CD14-positive monocyte (primary cell): ENCODE data around the gene SIM1. TPM values are rescaled to one million over a fixed set of nuclear protein-coding genes. Genes with fewer than 3 reads are reported as not detected.

Experiments used
- DNase-seq, 3 donors: peaks; one replicate each; pipeline ENCODE4 v3.0.0-alpha.2; 2011 to 2022
- H2AFZ ChIP-seq: 2 replicates; pipeline ENCODE4 v1.6.0; 2012; ENCODE audit warnings: mild to moderate bottlenecking, low read depth, low read length, inconsistent platforms; ENCODE audit not compliant: insufficient read depth, poor library complexity, severe bottlenecking
- H3K27ac ChIP-seq, 2 donors: 1 replicate in 1 of 2; 2 replicates in 1 of 2; pipeline ENCODE4 v1.5.1; 2012 to 2013; ENCODE audit warnings: low read length in 2 of 2, control low read depth in 1 of 2, inconsistent platforms in 1 of 2, low read depth in 1 of 2, mild to moderate bottlenecking in 1 of 2
- H3K27me3 ChIP-seq, 2 donors: one replicate each; pipeline versions ENCODE4 v1.6.0 to v1.6.1; 2011 to 2013; ENCODE audit warnings: low read length in 2 of 2; ENCODE audit not compliant: control insufficient read depth in 2 of 2, insufficient read depth in 2 of 2
- H3K36me3 ChIP-seq, 2 donors: replicated peaks in 1 of 2; 1 replicate in 1 of 2; 2 replicates in 1 of 2; pipeline versions ENCODE4 v1.5.1 to v1.6.1; 2012 to 2013; ENCODE audit warnings: low read length in 2 of 2, control low read depth in 1 of 2, inconsistent platforms in 1 of 2, mild to moderate bottlenecking in 1 of 2; ENCODE audit not compliant: insufficient read depth in 2 of 2, control insufficient read depth in 1 of 2
- H3K4me1 ChIP-seq, 2 donors: 1 replicate in 1 of 2; 2 replicates in 1 of 2; pipeline versions ENCODE4 v1.5.1 to v1.6.1; 2012 to 2013; ENCODE audit warnings: low read length in 2 of 2, control low read depth in 1 of 2, inconsistent platforms in 1 of 2, mild to moderate bottlenecking in 1 of 2, moderate library complexity in 1 of 2; ENCODE audit not compliant: insufficient read depth in 2 of 2, control insufficient read depth in 1 of 2
- H3K4me2 ChIP-seq: replicated peaks from 2 replicates; pipeline ENCODE3; 2012; ENCODE audit warnings: low read length, moderate library complexity, mild to moderate bottlenecking; ENCODE audit not compliant: poor library complexity, severe bottlenecking; ENCODE audit errors: extremely low read depth
- H3K4me3 ChIP-seq, 3 experiments: fragments of 200-600 bp in 1 of 3; sonication (generic) in 1 of 3; replicated peaks in 1 of 3; 1 replicate in 2 of 3; 2 replicates in 1 of 3; pipeline ENCODE4 v1.5.1; 2011 to 2013; ENCODE audit warnings: low read length in 3 of 3, mild to moderate bottlenecking in 3 of 3, control low read depth in 2 of 3, low read depth in 2 of 3, inconsistent platforms in 1 of 3, moderate library complexity in 1 of 3
- H3K79me2 ChIP-seq: 2 replicates; pipeline ENCODE4 v1.6.0; 2012; ENCODE audit warnings: mild to moderate bottlenecking, control low read depth, inconsistent platforms, low read length, moderate library complexity; ENCODE audit not compliant: insufficient read depth
- H3K9ac ChIP-seq: 2 replicates; pipeline ENCODE4 v1.6.0; 2017; ENCODE audit warnings: low read length, mild to moderate bottlenecking; ENCODE audit not compliant: insufficient read depth, poor library complexity, severe bottlenecking
- H3K9me3 ChIP-seq, 2 donors: replicated peaks in 1 of 2; 1 replicate in 1 of 2; 2 replicates in 1 of 2; pipeline versions ENCODE4 v1.5.1 to v1.6.1; 2012 to 2013; ENCODE audit warnings: low read length in 2 of 2, control low read depth in 1 of 2; ENCODE audit not compliant: control insufficient read depth in 1 of 2, insufficient read depth in 1 of 2
- H4K20me1 ChIP-seq: 2 replicates; pipeline ENCODE4 v1.6.0; 2012; ENCODE audit warnings: mild to moderate bottlenecking, low read length, control low read depth, moderate library complexity; ENCODE audit not compliant: insufficient read depth
- H3K27ac Mint-ChIP-seq, 7 donors: one replicate each; pipeline ENCODE4 v1.8.0; 2020; ENCODE audit warnings: mild to moderate bottlenecking in 7 of 7, mixed read lengths in 7 of 7, moderate library complexity in 6 of 7, inconsistent platforms in 2 of 7
- H3K27me3 Mint-ChIP-seq, 3 donors: one replicate each; pipeline ENCODE4 v1.8.0; 2021 to 2022; ENCODE audit warnings: low read depth in 3 of 3, mild to moderate bottlenecking in 3 of 3, mixed read lengths in 3 of 3, moderate library complexity in 3 of 3, inconsistent platforms in 1 of 3
- H3K36me3 Mint-ChIP-seq, 2 donors: one replicate each; pipeline ENCODE4 v1.8.0; 2020; ENCODE audit warnings: mixed read lengths in 2 of 2, inconsistent platforms in 1 of 2, mild to moderate bottlenecking in 1 of 2
- H3K4me1 Mint-ChIP-seq: one replicate; pipeline ENCODE4 v1.8.0; 2020; ENCODE audit warnings: mild to moderate bottlenecking, mixed read lengths
- H3K4me3 Mint-ChIP-seq, 2 donors: one replicate each; pipeline ENCODE4 v1.8.0; 2020; ENCODE audit warnings: mild to moderate bottlenecking in 2 of 2, mixed read lengths in 2 of 2, moderate library complexity in 1 of 2
- H3K9me3 Mint-ChIP-seq, 7 donors: one replicate each; pipeline ENCODE4 v1.8.0; 2020 to 2022; ENCODE audit warnings: mixed read lengths in 7 of 7, mild to moderate bottlenecking in 6 of 7, moderate library complexity in 6 of 7, inconsistent platforms in 2 of 7
- WGBS: methylation state at CpG from one replicate; pipeline ENCODE4 v1.1.5; 2013; ENCODE audit warnings: missing lambda C conversion rate; ENCODE audit not compliant: insufficient coverage; 5-methylcytosine and 5-hydroxymethylcytosine counted together
- intact Hi-C, 2 donors: fragments of 100-400 bp; cut with micrococcal nuclease; formaldehyde crosslinking; loops; one replicate each; pipeline versions ENCODE4 v1.15.0 to v1.15.1; 2023
- polyA plus RNA-seq, 3 donors: library from polyadenylated mRNA; depleted of rRNA in 1 of 3; unstranded in 2 of 3; stranded (reverse) in 1 of 3; fragments of 300-500 nt in 2 of 3; fragments of >200 nt in 1 of 3; fragmentation: Illumina TruSeq in 2 of 3; gene quantifications; 1 replicate in 2 of 3; 2 replicates in 1 of 3; pipeline ENCODE4 v1.2.3, GENCODE V29; 2012 to 2021
- TF ChIP-seq, protein P1 (sequence below): fragments of 200-600 bp; IDR thresholded peaks from one replicate; pipeline ENCODE4 v1.8.0; 2022; ENCODE audit warnings: antibody characterized with exemption, mild to moderate bottlenecking

The SIM1 gene
- polyA plus RNA-seq, 3 donors = not detected

DNA sequence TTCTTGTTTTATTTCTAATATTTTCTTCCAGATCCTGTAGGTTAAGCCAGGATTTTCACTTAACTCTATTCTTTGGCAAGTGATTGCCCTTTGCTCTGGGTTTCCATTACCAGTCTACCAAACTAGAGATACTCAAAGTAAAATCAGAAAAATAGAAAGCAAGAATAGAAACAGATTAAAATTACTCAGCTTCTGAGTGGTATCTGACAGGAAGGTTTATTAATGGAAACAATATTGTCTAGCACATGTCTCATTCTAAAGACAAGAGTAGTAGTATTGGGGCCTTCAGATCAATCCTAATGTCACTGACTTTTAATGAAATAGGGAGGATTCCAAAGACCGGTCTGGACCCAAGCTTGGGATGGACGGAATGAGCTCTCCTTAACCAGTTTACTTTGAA is 72.3 kb downstream of the SIM1 start:
- Histone ChIP-seq H3K9ac (no peak overlapping the region), H2AFZ (no peak overlapping the region), H3K27ac (no peak overlapping the region), H3K9me3 (no peaks in the 10 kb centered on the region), H3K4me3 (no peak overlapping the region), H3K27me3 (no peaks in the 10 kb centered on the region), H3K79me2 (no peaks in the 10 kb centered on the region), H4K20me1 (no peaks in the 10 kb centered on the region), H3K4me1 (no peaks in the 10 kb centered on the region), H3K36me3 (no peaks in the 10 kb centered on the region), H3K4me2 (no peak overlapping the region)
- Mint-ChIP-seq H3K4me1 (no peaks in the 10 kb centered on the region), H3K36me3 (no peaks in the 10 kb centered on the region), H3K9me3 (peaks cover 0 to 7% (median 2%) of the 10 kb centered on the region in 7 donors), H3K27me3 (peaks cover 0 to 3% (median 2%) of the 10 kb centered on the region in 3 donors), H3K4me3 (no peak overlapping the region), H3K27ac (no peak overlapping the region)
- TF ChIP-seq, protein P1, sequence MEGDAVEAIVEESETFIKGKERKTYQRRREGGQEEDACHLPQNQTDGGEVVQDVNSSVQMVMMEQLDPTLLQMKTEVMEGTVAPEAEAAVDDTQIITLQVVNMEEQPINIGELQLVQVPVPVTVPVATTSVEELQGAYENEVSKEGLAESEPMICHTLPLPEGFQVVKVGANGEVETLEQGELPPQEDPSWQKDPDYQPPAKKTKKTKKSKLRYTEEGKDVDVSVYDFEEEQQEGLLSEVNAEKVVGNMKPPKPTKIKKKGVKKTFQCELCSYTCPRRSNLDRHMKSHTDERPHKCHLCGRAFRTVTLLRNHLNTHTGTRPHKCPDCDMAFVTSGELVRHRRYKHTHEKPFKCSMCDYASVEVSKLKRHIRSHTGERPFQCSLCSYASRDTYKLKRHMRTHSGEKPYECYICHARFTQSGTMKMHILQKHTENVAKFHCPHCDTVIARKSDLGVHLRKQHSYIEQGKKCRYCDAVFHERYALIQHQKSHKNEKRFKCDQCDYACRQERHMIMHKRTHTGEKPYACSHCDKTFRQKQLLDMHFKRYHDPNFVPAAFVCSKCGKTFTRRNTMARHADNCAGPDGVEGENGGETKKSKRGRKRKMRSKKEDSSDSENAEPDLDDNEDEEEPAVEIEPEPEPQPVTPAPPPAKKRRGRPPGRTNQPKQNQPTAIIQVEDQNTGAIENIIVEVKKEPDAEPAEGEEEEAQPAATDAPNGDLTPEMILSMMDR = no peak
- no peak for DNase-seq
- intact Hi-C loops = no loop called here
- WGBS = no CpG with 5 or more reads among the region's 2 CpGs

DNA sequence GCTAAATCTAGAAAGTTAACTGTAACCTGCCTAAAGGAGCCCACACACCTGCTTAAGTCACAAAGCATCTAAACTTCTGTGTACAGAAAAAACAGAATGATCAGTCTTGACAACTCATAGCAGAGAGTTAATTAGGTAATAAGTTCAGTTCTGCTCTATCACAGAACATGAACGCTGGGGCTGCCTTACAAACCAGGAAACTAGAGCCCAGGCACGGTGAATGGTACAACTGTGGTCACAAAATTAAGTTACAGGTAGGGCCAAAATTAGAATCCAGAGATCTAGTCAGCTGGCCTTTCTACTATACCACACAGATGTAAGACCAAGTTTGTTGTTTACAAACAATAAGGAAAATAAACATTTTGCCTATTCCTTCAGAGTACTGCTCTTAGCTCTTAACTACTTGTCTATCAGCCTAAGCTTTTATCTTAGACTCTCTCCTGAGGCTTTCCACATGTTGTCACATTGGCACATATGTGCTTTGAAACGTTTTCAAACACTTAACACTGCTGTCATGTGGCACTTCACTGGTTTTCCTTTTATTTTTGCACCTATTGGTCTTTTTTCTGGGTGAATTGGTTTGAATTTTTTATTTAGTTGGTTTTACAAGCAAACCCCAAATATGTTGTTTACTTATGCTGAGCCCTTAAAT is 75.7 kb downstream of the SIM1 start:
- H3K4me3 ChIP-seq = no peak overlapping the region
- H3K9me3 ChIP-seq = no peaks in the 10 kb centered on the region
- H3K4me2 ChIP-seq = no peak overlapping the region
- H4K20me1 ChIP-seq = no peaks in the 10 kb centered on the region
- no peak overlapping the region for H3K27ac ChIP-seq
- H3K9ac ChIP-seq = no peak overlapping the region
- 100% methylated on average over 2 of the region's 3 CpGs for WGBS
- H3K4me1 ChIP-seq = no peaks in the 10 kb centered on the region
- intact Hi-C loops = no loop called here
- Mint-ChIP-seq H3K9me3 (peaks cover 0 to 5% (median 0%) of the 10 kb centered on the region in 7 donors), H3K4me1 (no peaks in the 10 kb centered on the region), H3K27me3 (peaks cover 0 to 2% (median 2%) of the 10 kb centered on the region in 3 donors), H3K36me3 (no peaks in the 10 kb centered on the region), H3K4me3 (no peak overlapping the region), H3K27ac (no peak overlapping the region)
- no peak overlapping the region for H2AFZ ChIP-seq
- DNase-seq = no peak
- TF ChIP-seq, protein P1 = no peak
- H3K79me2 ChIP-seq = no peaks in the 10 kb centered on the region
- H3K36me3 ChIP-seq = no peaks in the 10 kb centered on the region
- H3K27me3 ChIP-seq = no peaks in the 10 kb centered on the region
